HG02840 (cell line): Measurements from ENCODE around the gene EXOC7.
"Not testable (repeated sequence)": the region's sequence is repeated elsewhere in the genome, so short reads cannot be mapped to it uniquely, and the experiment has no call there.

Experiments
- ATAC-seq: cut with Tn5 transposase; IDR thresholded peaks from one replicate; pipeline ENCODE4 v1.9.1; 2021; ENCODE audit warnings: mild to moderate bottlenecking, moderate library complexity, moderate number of reproducible peaks; ENCODE audit not compliant: unreplicated experiment, low FRiP score

The EXOC7 gene

GRCh38 chr17:76089680-76090516 lies 13.7 kb downstream of the EXOC7 start:
- ATAC-seq = no peak

- no peak for ATAC-seq
These were observed 14.6 kb downstream of the EXOC7 start for GRCh38 chr17:76088868-76089576.

- ATAC-seq = no peak
These were observed 15.3 kb downstream of the EXOC7 start for GRCh38 chr17:76088041-76088867.

- ATAC-seq = no peak
These were observed 16.1 kb downstream of the EXOC7 start for GRCh38 chr17:76087531-76087930.

- no peak for ATAC-seq
These were observed 17.2 kb downstream of the EXOC7 start for GRCh38 chr17:76086384-76086783.

- ATAC-seq = no peak
These were observed 17.7 kb downstream of the EXOC7 start for GRCh38 chr17:76085731-76086366.

- ATAC-seq = no peak
These were observed 18.4 kb downstream of the EXOC7 start for GRCh38 chr17:76085066-76085730.

- no peak for ATAC-seq
These were observed 19.9 kb downstream of the EXOC7 start for GRCh38 chr17:76083536-76084182.

GRCh38 chr17:76082326-76083251 lies 21.0 kb downstream of the EXOC7 start:
- ATAC-seq = no peak

- no peak for ATAC-seq
These were observed 22.0 kb downstream of the EXOC7 start for GRCh38 chr17:76081295-76082210.

- ATAC-seq = no peak
These were observed 22.8 kb downstream of the EXOC7 start for GRCh38 chr17:76080768-76081287.

GRCh38 chr17:76079956-76080767 lies 23.4 kb downstream of the EXOC7 start:
- no peak for ATAC-seq

- no peak for ATAC-seq
These were observed 24.0 kb downstream of the EXOC7 start for GRCh38 chr17:76079535-76079955.

GRCh38 chr17:76078860-76079534 lies 24.6 kb downstream of the EXOC7 start, which contains the start of gene ZACN:
Gene ZACN (plus strand): TSS chr17:76079182. CDS start chr17:76079265, 83 bp downstream.
- ATAC-seq = no peak

- ATAC-seq = not testable (repeated sequence)
These were observed 25.2 kb downstream of the EXOC7 start for GRCh38 chr17:76078370-76078769.
